Skin of body (tissue), 2 donors: ENCODE data around the gene ZMIZ1. TPM values are rescaled to one million over a fixed set of nuclear protein-coding genes. Genes with fewer than 3 reads are reported as not detected.

Experiments used
- DNase-seq: peaks from one replicate; lab custom pipeline; 2025; lab: John Stamatoyannopoulos, UW
- total RNA-seq: library from RNA; depleted of rRNA; stranded (reverse); fragments of >200 nt; gene quantifications from one replicate; pipeline ENCODE4 v1.2.3, GENCODE V29; 2014

The ZMIZ1 gene
- total RNA-seq, 1 donor from 2014 or later: 26.4 TPM

DNA sequence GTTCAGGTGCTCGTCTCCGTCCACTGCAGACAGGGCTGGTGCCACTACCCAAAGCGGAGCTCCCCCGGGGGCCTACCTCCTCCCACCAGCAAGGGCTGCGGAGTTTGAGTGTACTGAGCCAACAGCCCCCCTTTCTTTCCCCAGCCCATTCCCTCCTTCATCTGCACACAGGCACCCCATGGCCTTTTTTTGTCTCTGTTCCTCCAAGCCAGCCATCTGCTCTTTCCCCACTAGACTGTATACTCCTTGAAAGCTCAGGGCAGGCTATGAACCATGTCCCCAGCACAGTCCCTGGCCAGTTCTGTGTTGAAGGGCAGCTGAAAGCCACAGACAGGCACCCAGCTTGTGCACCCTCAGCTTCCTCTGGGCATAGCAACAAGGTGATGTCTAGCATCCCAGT is 99.4 kb downstream of the ZMIZ1 start:
- DNase-seq: no peak

DNA sequence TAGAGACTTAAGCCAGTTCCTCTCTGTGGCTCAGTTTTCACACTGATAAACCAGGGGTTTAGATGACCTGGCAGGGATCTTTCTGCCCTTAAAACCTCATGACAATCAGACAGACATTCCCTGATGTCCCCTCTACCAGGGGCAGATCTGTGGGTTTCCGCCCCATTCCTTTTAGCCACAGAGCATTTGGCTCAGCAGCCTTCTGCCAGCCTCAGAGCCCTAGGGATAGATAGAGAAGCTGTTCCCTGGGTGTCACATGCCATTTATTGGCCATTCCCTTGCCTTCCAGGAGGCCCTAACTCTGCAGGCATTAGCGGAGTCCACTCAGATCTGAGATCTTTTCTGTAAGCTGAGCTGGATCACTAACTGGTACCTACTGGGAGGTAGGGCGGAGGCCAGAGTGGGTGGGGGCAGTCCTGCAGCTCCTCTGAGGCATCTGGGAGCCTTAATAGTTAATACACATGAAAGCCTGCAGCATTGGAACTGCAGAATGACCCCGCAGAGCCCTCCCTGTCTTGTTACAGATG is 101.5 kb downstream of the ZMIZ1 start:
- DNase-seq: no peak

DNA sequence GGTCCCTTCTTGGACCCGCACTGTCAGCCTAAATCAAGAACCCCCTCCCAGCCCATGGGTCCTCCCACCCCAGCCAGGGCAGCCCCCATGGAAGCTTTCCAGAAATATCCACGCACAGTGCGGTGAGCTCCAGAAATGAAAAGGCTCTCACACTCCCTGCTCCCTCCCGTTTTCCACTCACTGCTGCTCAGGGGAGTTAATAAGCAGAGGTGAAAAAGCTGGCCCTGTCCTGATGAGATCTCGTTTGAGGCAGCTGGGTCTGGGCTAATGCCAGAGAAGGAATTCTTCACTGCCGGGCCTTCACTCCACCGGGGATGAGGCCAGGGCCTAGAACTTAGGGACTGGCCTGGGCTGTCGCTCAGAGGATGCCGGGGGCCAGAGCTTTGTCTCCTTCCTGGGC is 102.2 kb downstream of the ZMIZ1 start:
- no peak for DNase-seq

DNA sequence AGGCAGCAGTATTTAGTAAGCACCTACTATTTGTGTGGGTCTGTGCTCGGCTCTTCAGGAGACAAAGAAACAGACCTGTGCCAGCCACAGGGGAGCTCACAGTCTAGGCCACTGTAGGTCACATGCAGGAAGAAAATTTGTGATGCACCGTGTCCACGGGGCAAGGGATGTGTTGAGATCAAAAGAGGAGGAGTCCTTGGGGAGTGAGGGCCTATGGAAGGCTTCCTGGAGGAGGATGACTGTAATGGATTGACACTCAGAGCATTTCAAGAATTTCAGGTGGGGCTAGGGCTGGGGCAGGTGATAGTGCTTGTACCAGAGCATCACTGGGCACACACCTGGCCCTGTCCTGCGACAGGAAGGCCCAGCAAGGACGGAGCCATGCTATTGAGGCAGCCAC is 102.7 kb downstream of the ZMIZ1 start:
- DNase-seq: no peak

DNA sequence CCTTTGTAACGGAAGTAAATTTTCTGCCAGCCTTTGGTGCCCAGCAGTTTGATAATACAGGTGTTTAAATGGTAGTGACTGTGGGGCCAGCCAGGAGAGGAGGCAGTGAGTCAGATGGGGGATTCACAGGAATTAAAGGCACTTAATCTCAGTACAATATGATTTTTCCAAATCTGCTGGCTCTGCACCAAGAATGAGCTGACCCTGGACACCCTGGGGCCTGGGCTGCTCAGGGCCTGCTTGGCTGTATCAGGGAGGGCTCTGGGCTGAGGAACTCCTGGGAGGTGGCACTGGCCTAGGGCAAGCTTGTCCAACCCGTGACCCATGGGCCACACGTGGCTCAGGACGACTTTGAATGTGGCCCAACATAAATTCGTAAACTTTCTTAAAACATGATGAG is 104.1 kb downstream of the ZMIZ1 start:
- no peak for DNase-seq

DNA sequence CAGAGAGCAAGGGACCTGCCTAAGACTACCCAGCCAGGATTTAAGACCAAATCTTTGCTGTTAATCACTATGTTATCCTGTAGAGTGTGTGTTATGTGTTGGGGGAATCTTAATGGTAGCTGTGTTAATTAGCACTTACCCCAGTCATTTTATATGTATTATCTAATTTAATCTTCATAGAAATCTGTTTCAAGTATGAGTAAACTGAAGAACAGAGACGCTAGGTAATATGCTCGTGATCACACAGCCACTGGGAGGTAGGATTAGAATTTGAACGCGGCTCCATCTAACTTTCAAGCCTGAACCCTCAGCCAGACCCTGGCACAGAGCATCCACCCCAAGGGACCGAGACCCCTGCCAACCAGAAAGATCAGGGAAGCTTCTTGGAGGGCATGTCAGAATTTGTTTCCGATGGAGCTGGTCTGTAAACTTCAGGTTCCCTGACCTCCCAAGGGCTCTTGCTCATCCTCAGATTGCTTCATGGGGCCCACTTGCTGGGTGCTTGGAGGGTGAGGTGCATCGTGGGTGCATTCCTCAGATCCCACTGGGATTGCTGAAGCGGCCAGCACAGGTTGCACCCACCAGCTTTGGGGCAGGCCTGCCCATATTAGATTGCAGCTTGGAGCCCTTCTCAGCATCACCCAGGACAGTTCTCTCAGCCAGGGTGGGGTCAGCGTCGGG is 105.0 kb downstream of the ZMIZ1 start:
- DNase-seq: no peak

DNA sequence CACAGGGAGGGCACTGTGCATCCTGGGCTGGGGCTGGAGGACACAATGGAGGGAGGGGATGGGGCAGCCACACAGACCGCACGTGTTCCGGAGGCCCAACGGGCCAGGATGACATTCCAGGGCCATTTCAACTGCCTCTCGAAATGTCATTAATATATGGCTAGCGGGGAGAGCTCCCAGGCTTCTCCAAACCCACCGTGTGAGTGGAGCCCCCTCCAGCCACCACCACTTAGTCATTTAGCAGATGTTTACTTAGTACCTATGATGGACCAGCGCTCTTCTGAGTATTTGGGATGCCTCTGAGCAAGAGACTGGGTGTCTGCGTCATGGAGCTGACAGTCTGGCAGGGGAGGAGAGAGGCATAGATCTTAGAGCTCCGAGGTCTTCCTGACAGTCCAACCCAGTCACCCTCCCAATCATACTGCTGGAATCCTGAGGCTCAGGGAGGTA is 107.3 kb downstream of the ZMIZ1 start:
- no peak for DNase-seq

DNA sequence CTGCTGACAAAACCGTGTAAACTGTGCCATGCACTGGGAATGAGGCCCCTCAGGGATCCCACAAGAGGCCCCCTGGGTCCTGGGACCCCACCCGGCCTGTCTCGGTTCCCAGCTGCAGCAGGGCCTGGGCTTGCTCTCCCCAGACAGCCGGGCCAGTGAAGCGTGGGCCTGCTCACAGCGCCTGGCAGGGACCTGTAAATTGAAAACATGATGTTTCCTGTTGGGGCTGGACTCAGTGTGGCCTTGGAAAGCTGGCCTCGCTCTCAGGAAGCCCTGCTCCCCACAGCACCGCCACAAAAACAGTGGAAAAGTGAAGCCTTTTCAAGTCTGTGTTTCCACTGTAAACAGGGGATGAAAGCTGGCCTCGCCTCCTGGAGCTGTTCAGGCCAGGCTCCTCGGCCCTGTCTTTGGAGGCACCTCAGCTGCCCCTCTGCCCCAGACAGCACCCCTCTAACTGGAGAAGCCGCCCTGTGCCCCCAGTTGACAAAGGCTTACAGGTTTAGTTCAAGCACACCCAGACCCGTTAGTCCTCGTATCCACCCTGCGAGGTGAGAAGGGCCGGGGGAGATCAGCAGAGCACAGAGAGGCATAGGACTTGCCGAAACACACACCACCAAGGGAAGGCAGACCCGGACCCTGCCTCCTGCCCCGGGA is 108.3 kb downstream of the ZMIZ1 start:
- DNase-seq: peak; percentile 22

DNA sequence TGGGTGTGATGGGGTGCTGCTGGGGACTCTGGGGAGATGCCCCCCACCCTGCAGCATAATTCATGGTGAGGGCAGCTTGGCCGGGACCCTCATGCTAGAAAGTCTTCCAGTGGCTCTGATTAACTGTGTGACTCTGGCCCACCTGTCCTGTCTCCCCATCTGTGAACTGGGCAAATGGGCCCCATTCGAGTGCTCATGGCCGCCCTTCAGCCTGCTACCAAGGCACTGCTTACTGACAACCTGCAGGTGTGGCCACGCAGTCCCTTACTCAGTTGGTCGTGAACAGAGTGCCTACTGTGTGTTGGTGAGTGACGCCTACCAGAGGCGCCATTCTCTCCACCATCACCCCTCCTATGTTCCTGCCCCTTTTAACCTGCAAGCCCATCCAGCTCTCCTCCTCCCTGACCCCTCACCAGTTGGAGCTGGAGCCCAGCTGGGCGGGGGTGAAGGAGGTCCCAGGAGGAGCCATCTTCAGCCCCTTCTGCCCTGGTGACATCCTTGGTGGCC is 109.4 kb downstream of the ZMIZ1 start:
- DNase-seq: no peak

DNA sequence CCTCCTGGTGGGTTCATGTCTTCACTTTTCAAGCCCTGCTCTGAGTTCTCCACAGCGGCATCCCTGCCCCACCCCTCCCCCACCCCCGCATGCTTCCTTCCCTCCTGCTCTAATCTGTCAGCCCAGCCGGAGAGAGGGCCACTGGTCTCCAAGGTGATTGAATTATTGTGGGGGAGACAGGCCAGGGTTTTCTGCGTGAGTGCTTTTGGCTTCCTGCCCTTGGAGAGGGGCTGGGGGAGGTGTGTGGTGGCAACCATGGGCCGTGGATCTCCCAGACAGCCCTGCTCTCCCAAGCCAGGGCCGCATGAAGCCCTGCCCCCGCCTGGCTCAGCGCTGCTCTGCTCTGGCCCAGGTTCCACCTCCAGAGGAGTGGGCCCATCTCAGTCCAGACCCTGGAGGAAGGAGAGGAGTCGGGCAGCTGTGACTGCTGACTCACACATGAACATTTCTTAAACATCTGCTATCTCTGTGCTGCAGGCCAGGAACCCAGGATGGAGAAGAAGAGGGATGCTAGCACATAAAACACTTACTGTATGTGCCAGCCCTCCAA is 109.9 kb downstream of the ZMIZ1 start:
- peak; percentile 48 for DNase-seq

DNA sequence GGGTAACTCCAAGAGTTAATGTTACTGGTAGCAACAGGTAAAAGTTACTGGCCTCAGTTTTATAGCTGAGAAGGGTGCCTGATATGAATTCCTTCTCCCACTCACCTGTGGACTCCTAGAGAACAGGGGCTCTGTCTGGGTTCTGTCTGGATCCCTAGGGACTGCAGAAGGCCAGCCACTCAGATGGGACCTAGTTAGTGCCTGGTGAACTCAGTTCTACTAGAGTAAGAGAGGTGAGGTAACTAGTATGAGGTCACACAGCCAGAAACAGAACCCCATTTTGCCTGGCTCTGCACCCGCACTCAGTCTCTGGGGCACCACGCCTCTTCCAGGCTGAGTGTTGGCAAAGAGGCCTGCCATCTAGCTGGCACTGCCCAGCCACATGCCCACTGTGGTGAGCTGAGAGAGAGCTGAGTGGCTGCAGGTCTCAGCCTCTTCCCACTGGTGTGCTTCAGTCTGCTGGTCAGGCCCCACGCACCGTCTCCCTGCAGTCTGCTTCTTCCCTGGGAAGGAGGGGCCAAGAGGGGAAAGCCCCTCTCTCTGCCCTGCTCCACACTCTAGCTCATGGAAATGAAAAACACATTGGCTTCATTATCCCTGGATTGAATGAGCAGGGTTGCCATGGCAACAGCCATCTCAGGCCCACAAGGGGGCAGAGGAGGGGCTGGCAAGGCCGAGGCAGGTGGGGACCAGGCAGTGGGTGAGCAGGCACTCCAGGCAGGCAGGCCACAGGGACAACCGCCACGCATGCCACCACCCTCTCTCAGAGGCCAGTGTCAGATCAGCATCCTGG is 110.6 kb downstream of the ZMIZ1 start:
- DNase-seq: peak; percentile 13

DNA sequence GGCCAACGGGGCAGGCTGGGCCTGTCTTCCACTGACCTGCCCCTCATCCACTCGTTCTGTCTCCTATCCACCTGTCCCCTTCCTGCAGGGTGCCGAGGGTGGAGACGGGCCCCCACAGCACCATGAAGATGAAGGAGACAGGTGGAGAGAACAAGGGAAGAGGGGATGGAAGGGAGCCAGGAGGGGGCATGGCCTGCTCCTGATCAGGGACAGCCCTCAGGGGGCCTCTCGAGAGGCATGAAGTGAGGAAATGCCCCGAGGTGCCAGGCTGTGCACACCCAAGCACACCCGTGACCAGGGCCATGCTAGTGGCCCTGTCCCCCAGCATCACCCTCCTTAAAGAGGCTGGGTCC is 111.2 kb downstream of the ZMIZ1 start:
- no peak for DNase-seq

DNA sequence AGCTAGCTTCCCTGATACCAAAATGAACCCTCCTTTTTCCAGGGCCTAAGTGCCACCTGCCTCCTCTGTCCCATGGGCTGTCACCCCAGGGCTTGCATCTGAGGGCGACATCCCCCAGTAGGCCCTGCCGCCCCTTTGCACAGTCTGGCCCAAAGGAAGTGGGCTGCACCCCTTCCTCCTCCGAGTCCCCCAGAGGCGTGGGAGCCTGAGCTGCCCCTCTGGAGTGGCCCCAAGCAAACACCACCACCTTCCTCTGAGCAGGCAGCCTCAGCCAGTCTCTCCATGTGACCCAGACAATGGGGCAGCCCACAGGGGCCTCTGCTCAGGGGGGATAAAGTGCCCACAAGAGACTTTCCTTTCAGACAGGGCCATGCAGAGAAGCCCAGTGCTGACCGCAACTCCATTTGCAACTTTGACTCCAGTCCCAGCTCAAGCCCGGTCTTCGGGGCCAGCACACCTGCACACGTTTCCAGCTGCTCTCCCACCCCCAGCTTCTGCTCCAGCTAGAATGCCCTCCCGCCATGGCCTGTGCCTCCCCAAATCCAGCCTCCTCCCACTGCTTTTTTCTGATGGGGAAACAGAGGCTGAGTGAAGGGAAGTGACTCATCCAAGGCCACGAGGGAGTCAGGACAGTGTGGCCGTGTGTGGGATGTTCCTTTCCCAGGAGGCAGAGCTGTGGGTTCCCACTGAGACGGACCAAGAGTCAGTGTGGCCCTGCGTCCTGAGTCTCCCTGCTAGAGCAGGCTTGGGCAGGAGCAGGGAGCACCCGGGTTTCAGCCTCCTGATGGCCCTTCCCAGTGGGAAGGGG is 111.9 kb downstream of the ZMIZ1 start:
- DNase-seq: no peak

DNA sequence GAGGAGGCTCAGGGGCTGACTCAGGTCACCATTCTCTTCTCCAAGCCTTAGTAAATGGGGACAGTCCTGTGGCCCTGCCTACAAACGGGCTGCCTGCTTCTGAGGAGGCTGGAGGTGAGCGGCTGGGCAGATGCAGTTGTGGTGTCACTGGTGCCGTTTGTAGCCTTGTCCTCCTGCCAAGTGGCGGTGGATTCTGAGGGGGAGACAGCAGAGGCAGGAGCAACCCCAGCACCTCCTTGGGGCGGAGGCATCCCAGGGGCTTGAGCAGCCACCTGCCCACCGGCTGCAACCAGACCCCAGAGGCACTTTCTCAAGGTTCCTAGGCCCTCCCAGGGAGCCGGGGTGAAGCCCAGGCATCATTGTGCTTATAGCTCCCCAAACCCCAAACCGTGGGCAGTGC is 112.5 kb downstream of the ZMIZ1 start:
- no peak for DNase-seq

DNA sequence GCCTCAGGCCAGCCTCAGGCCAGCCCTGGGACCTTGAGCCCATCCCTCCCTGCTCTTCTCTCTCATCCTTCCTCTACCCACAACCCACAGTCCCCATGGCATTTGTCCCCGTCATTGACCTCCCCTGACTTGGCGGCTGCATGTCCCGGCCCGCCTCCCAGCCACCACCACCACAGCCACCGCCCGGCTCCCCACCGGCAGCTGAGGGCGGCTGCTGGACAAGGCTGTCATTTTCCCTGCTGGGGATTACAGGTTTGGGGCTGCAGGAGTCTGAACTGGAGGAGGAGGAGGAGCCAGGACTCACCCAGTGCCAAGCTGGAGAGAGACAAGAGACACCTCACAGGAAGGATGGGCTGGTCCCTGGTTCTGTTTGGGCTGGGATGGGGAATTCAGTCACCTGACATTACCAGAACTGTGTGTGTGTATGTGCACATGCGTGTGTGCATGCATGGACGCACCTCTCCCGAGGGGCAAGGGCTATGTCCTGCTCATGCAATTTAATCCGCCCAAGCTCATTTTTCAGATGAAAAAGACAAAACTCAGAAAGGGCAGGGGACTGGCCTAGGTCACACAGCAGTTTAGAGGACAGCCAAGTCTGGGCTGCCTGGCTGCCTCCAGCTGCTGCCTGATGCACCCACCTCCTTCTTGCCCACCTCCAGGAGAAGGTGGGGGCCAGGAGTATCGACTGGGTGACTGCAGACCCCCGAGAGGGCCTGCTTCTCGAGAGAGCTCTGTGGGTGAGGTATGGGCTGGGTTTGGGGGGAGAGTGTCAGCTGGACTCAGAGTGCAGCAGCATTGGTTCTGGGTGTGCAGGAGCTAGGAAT is 113.1 kb downstream of the ZMIZ1 start:
- DNase-seq: no peak

DNA sequence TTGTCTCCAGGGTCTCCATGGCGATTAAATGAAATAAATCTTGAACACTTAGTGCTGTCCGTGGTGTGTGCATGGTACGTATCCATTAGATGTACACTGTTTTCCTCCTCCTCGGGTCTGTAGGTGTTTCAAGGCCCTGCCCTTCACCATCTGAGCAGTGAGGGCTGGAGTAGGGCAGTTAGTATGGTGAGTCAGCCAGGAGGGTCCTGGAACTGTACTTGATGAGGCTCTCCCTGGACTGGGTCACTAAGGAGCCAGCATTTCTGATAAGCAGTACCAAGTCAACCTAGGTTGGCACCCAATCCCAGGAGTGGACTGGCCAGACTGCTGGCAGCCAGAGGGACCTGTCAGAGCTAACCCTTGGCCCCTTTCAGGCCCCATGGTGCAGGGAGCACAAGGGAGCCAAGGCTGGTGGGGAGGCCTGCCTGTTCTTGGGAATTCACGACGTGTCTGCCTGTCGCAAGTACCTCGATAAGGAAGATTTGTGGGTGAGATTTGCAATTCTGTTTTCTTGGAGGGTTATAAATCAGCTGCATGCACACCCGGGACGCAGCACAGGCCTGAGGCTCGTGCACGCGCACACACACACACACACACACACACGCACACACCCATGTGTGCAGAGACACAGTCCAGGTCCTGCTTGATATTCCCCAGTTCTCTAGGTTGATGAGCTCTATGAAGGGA is 114.2 kb downstream of the ZMIZ1 start:
- DNase-seq: no peak

DNA sequence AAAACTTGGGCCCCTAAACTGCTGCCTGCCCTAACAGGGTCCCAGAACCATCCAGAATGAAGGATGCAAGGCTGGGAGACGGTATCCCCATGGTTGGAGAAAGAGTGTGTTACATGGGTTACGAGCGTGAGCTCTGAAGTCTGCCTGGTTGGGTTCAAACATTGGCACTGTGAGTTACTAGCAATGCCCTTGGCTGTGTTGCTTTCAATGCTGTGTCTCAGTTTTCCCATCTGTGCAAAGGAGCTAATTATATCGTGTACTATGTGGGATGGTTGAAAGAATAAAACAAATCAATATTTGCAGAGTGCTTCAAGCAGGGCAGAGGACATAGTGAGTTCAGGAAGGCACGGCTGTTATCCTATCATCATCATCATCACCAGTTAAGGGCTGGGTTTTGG is 114.7 kb downstream of the ZMIZ1 start:
- DNase-seq: no peak

DNA sequence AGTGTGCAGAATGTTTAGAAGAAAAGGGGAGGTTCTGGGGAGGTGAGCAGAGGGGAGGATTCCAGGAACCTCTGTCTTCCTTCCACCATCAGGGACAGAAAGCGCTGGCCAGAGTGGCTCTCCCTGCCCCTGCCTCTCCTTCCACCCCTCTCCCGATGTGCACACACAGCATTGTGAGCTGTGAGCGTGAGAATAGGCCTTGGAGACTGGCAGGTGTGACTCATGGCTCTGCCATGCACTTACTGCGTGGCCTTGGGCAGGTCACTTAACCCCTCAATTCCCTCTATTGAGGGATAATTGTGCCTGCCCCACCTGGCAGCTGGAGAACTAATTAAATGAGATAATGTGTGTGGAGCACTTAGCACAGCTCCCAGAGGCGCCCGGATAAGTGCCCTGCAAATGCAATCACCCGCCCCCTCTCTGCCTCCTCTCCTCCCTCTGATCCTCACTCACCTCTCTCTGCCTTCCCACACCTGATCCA is 115.4 kb downstream of the ZMIZ1 start:
- DNase-seq: no peak

DNA sequence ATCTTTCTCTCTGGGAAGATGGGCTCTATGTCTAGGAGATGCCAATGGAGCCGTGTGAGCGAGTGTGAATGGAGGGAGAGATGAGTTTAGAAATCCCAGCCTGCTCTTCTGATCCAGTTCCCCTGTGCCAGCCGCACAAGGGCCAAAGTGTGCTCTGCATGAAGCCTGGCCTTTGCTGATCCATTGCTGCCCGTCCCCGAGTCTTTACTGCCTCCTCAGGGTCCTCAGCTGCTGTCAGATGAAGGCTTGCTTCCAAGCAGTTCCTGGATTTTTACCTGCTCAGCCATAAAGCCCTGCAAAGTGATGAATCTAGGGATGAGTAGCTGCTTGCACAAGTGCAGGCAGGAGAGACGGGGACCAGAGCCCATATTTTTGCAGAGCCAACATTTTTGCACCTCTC is 115.9 kb downstream of the ZMIZ1 start:
- DNase-seq: no peak
